Ishikawa (cell line): Measurements from ENCODE around the gene PLCB3.

ENCODE experiments used
- CEBPB ChIP-seq: IDR thresholded peaks from 2 replicates; pipeline ENCODE4 v1.6.1; 2012
- CREB1 ChIP-seq: IDR thresholded peaks from 2 replicates; pipeline ENCODE4 v1.6.1; 2012; ENCODE audit warnings: low read depth
- EGR1 ChIP-seq: IDR thresholded peaks from 2 replicates; pipeline ENCODE4 v1.6.1; 2012
- EP300 ChIP-seq: IDR thresholded peaks from 2 replicates; pipeline ENCODE4 v1.6.1; 2012; ENCODE audit warnings: borderline replicate concordance
- FOXM1 ChIP-seq: IDR thresholded peaks from 2 replicates; pipeline ENCODE4 v1.6.1; 2012; ENCODE audit warnings: low read depth, borderline replicate concordance
- MAX ChIP-seq: IDR thresholded peaks from 2 replicates; pipeline ENCODE4 v1.6.1; 2012
- NFIC ChIP-seq: IDR thresholded peaks from 2 replicates; pipeline ENCODE4 v1.6.1; 2012
- RAD21 ChIP-seq: IDR thresholded peaks from 2 replicates; pipeline ENCODE4 v1.6.1; 2012; ENCODE audit warnings: low read depth
- TAF1 ChIP-seq: IDR thresholded peaks from 2 replicates; pipeline ENCODE4 v1.6.1; 2012; ENCODE audit warnings: low read depth, mild to moderate bottlenecking
- TCF12 ChIP-seq: IDR thresholded peaks from 2 replicates; pipeline ENCODE4 v1.6.1; 2012; ENCODE audit warnings: low read depth
- USF1 ChIP-seq: IDR thresholded peaks from 2 replicates; pipeline ENCODE4 v1.6.1; 2012
- YY1 ChIP-seq: IDR thresholded peaks from 2 replicates; pipeline ENCODE4 v1.6.1; 2012; ENCODE audit warnings: low read depth
- TF ChIP-seq, protein P1 (sequence below): IDR thresholded peaks from 2 replicates; pipeline ENCODE4 v1.6.1; 2012; ENCODE audit warnings: low read depth, mild to moderate bottlenecking

- TF ChIP-seq EP300: no peak
- TF ChIP-seq TAF1: no peak
- TF ChIP-seq RAD21: no peak
- TF ChIP-seq, protein P1, sequence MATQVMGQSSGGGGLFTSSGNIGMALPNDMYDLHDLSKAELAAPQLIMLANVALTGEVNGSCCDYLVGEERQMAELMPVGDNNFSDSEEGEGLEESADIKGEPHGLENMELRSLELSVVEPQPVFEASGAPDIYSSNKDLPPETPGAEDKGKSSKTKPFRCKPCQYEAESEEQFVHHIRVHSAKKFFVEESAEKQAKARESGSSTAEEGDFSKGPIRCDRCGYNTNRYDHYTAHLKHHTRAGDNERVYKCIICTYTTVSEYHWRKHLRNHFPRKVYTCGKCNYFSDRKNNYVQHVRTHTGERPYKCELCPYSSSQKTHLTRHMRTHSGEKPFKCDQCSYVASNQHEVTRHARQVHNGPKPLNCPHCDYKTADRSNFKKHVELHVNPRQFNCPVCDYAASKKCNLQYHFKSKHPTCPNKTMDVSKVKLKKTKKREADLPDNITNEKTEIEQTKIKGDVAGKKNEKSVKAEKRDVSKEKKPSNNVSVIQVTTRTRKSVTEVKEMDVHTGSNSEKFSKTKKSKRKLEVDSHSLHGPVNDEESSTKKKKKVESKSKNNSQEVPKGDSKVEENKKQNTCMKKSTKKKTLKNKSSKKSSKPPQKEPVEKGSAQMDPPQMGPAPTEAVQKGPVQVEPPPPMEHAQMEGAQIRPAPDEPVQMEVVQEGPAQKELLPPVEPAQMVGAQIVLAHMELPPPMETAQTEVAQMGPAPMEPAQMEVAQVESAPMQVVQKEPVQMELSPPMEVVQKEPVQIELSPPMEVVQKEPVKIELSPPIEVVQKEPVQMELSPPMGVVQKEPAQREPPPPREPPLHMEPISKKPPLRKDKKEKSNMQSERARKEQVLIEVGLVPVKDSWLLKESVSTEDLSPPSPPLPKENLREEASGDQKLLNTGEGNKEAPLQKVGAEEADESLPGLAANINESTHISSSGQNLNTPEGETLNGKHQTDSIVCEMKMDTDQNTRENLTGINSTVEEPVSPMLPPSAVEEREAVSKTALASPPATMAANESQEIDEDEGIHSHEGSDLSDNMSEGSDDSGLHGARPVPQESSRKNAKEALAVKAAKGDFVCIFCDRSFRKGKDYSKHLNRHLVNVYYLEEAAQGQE: no peak
- no peak for TF ChIP-seq MAX
- TF ChIP-seq CREB1: no peak
- no peak for TF ChIP-seq NFIC
- TF ChIP-seq EGR1: no peak
- no peak for TF ChIP-seq TCF12
- TF ChIP-seq YY1: no peak
- no peak for TF ChIP-seq CEBPB
- TF ChIP-seq USF1: no peak
- TF ChIP-seq FOXM1: no peak
Observed at GRCh38 chr11:64275841-64276240, 24.5 kb downstream of the PLCB3 start.
